ENCODE measurements around the gene C1QL4. TPM values are rescaled to one million over a fixed set of nuclear protein-coding genes. Genes with fewer than 3 reads are reported as not detected.
"Not testable (repeated sequence)": the region's sequence is repeated elsewhere in the genome, so short reads cannot be mapped to it uniquely, and the experiment has no call there.

Gene C1QL4
- total RNA-seq, 1 donor from 2014 or later, result not detected

DNA sequence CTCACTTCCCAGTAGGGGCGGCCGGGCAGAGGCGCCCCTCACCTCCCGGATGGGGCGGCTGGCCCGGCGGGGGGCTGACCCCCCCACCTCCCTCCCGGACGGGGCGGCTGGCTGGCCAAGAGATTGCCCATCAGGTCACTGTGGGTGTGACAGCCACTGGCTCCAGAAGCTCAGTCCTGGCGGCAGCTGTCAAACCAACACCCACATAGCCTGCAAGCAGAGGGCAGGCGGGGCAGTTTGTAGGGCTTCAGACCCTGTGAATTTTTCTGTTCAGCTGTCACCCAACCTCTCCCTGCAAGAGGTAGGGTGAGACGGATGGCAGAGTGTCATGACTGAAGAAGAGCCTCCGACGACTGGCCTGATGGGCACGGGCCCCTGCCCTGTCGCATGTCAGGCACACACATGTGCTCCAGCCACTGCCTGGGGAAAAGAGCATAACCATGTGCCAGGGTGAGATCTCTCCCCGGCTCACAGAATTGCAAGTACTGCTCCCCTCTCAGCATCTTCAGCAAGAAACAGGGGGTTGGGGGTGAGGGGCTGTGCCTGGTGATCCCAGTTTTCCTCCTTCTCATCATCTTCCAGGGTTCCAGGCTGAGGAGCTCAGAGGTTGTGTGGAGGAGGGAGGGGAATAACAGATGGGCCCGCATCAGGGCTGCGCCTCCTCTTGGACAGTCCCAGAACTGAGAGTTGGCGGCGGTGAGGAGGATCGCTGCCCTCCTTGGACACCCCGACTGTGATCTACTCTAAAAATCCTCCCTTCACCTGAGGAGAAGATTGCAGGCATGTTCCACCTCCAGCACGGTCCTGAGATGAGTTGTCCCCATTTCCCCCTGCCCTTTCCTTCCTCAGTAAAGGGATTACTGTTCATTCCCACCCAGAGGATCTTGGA, 53.2 kb downstream of the C1QL4 start:
- no peak for FAIRE-seq
- DNase-seq (ENCODE audit: low read depth), result no peak
- no peaks in the 10 kb centered on the region for H3K27me3 ChIP-seq (ENCODE audit: control insufficient read depth, insufficient read depth, low read length)

DNA sequence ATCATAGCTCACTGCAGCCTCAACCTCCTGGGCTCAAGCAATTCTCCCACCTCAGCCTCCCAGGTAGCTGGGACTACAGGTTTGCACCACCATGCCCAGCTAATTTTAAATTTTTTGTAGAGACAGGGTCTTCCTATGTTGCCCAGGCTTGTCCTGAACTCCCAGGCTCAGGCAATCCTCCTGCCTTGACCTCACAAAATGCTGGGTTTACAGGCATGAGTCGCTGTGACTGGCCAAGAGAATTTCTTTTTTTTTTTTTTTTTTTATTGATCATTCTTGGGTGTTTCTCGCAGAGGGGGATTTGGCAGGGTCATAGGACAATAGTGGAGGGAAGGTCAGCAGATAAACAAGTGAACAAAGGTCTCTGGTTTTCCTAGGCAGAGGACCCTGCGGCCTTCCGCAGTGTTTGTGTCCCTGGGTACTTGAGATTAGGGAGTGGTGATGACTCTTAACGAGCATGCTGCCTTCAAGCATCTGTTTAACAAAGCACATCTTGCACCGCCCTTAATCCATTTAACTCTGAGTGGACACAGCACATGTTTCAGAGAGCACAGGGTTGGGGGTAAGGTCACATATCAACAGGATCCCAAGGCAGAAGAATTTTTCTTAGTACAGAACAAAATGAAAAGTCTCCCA, 54.1 kb downstream of the C1QL4 start:
- FAIRE-seq; H3K36me3 ChIP-seq (ENCODE audit: control insufficient read depth, insufficient read depth, low read length); H3K27me3 ChIP-seq (ENCODE audit: control insufficient read depth, insufficient read depth, low read length); H3K4me3 ChIP-seq (ENCODE audit: low read depth, low read length): not testable (repeated sequence)
- peak; percentile 29 for DNase-seq (ENCODE audit: low read depth)

More for the DNA sequence above, 53.2 kb downstream of the C1QL4 start:
- TF ChIP-seq, protein P1, sequence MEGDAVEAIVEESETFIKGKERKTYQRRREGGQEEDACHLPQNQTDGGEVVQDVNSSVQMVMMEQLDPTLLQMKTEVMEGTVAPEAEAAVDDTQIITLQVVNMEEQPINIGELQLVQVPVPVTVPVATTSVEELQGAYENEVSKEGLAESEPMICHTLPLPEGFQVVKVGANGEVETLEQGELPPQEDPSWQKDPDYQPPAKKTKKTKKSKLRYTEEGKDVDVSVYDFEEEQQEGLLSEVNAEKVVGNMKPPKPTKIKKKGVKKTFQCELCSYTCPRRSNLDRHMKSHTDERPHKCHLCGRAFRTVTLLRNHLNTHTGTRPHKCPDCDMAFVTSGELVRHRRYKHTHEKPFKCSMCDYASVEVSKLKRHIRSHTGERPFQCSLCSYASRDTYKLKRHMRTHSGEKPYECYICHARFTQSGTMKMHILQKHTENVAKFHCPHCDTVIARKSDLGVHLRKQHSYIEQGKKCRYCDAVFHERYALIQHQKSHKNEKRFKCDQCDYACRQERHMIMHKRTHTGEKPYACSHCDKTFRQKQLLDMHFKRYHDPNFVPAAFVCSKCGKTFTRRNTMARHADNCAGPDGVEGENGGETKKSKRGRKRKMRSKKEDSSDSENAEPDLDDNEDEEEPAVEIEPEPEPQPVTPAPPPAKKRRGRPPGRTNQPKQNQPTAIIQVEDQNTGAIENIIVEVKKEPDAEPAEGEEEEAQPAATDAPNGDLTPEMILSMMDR (IDR thresholded peaks at IDR 0.05; ENCODE audit: insufficient read depth, low read length, severe bottlenecking), result no peak
- H3K4me3 ChIP-seq (ENCODE audit: low read depth, low read length), result no peak overlapping the region
- H3K36me3 ChIP-seq (ENCODE audit: control insufficient read depth, insufficient read depth, low read length), result no peaks in the 10 kb centered on the region

Other genes starting within 250 kb of the C1QL4 start
- 0.13 TPM in 1 of 2 replicates, not detected in the other for gene DHH, start 242.4 kb downstream of the C1QL4 start, total RNA-seq
- 24.0 and 26.6 TPM in 2 replicates for gene LMBR1L, start 226.3 kb downstream of the C1QL4 start, total RNA-seq
- gene TUBA1B, start 205.8 kb downstream of the C1QL4 start, total RNA-seq, result 253 and 317 TPM in 2 replicates
- gene TUBA1A, start 148.1 kb downstream of the C1QL4 start, total RNA-seq, result 8.2 and 17.3 TPM in 2 replicates
- gene TUBA1C, start 72.1 kb downstream of the C1QL4 start, total RNA-seq, result 196 and 466 TPM in 2 replicates
- gene PRPH, start 42.0 kb downstream of the C1QL4 start, total RNA-seq, result 0.26 and 0.51 TPM in 2 replicates
- 2.6 and 5.2 TPM in 2 replicates for gene TROAP, start 13.9 kb downstream of the C1QL4 start, total RNA-seq
- 0.13 and 0.26 TPM in 2 replicates for gene DNAJC22, start 9.7 kb upstream of the C1QL4 start, total RNA-seq
- gene SPATS2, start 30.3 kb upstream of the C1QL4 start, total RNA-seq, result 21.3 and 33.4 TPM in 2 replicates
- under 0.01 TPM in 2 replicates for gene KCNH3, start 201.8 kb upstream of the C1QL4 start, total RNA-seq
- gene MCRS1, start 231.0 kb upstream of the C1QL4 start, total RNA-seq, result 62.7 and 64.6 TPM in 2 replicates

Data from bronchial epithelial cell (primary cell).